Neural progenitor cell (in vitro differentiated cells): ENCODE measurements around the gene KRT35. TPM values are rescaled to one million over a fixed set of nuclear protein-coding genes. Genes with fewer than 3 reads are reported as not detected.
A peak's percentile ranks its signal among the peaks of the same experiment; 100 is the strongest.

ENCODE experiments used
- DNase-seq: peaks from one replicate; pipeline ENCODE4 v3.0.0-alpha.2; 2016; ENCODE audit warnings: low spot score
- H2AFZ ChIP-seq: fragments of 200-600 bp; sonication (generic); replicated peaks from 2 replicates; pipeline ENCODE4 v1.6.1; 2016; ENCODE audit warnings: antibody characterized with exemption
- H3F3A ChIP-seq: fragments of 200-600 bp; sonication (generic); 2 replicates; pipeline ENCODE4 v1.6.1; 2016; ENCODE audit warnings: antibody characterized with exemption, low read depth
- H3K27ac ChIP-seq: fragments of 200-600 bp; sonication (generic); 2 replicates; pipeline ENCODE4 v1.5.1; 2016; ENCODE audit warnings: mild to moderate bottlenecking
- H3K27me3 ChIP-seq: fragments of 200-600 bp; sonication (generic); 2 replicates; pipeline ENCODE4 v1.6.1; 2016; ENCODE audit warnings: mild to moderate bottlenecking, moderate library complexity
- H3K36me3 ChIP-seq: fragments of 200-600 bp; sonication (generic); 2 replicates; pipeline ENCODE4 v1.5.1; 2016
- H3K4me1 ChIP-seq: fragments of 200-600 bp; sonication (generic); 2 replicates; pipeline ENCODE4 v1.6.1; 2016; ENCODE audit warnings: mixed run types
- H3K4me2 ChIP-seq: fragments of 200-600 bp; sonication (generic); 2 replicates; pipeline ENCODE4 v1.6.1; 2016
- H3K4me3 ChIP-seq: fragments of 200-600 bp; sonication (generic); 2 replicates; pipeline ENCODE4 v1.5.1; 2016
- H3K79me2 ChIP-seq: fragments of 200-600 bp; sonication (generic); 2 replicates; pipeline ENCODE4 v1.6.1; 2016; ENCODE audit warnings: low read depth
- H3K9ac ChIP-seq: fragments of 200-600 bp; sonication (generic); 2 replicates; pipeline ENCODE4 v1.6.1; 2016
- H3K9me3 ChIP-seq: fragments of 200-600 bp; sonication (generic); 2 replicates; pipeline ENCODE4 v1.5.1; 2016; ENCODE audit warnings: low read depth
- H4K20me1 ChIP-seq: fragments of 200-600 bp; sonication (generic); 2 replicates; pipeline ENCODE4 v1.6.1; 2016; ENCODE audit warnings: low read depth
- H3K27ac Mint-ChIP-seq: 3 replicates; pipeline ENCODE4 v1.8.0; 2021; ENCODE audit warnings: mixed read lengths
- H3K27me3 Mint-ChIP-seq: 2 replicates; pipeline ENCODE4 v1.8.0; 2022; ENCODE audit warnings: low read depth, mild to moderate bottlenecking, inconsistent platforms, moderate library complexity, mixed read lengths; ENCODE audit not compliant: insufficient read depth
- H3K36me3 Mint-ChIP-seq: 3 replicates; pipeline ENCODE4 v1.8.0; 2021; ENCODE audit warnings: mixed read lengths
- H3K4me1 Mint-ChIP-seq: 3 replicates; pipeline ENCODE4 v1.8.0; 2021; ENCODE audit warnings: mixed read lengths
- H3K4me3 Mint-ChIP-seq: 3 replicates; pipeline ENCODE4 v1.8.0; 2021; ENCODE audit warnings: mild to moderate bottlenecking, moderate library complexity, mixed read lengths
- H3K9me3 Mint-ChIP-seq: 3 replicates; pipeline ENCODE4 v1.8.0; 2020; ENCODE audit warnings: mixed read lengths
- EZH2 ChIP-seq: fragments of 200-600 bp; sonication (generic); IDR thresholded peaks from 2 replicates; pipeline ENCODE4 v1.6.1; 2017; ENCODE audit warnings: antibody characterized with exemption, mild to moderate bottlenecking, moderate library complexity
- EZH2phosphoT487 ChIP-seq: fragments of 200-600 bp; sonication (generic); IDR thresholded peaks from 2 replicates; pipeline ENCODE4 v1.6.1; 2017; ENCODE audit warnings: antibody characterized with exemption
- microRNA-seq: library from miRNA; unstranded; fragments of <30 nt; microRNA quantifications from one replicate; pipeline ENCODE4, GENCODE V29; 2016
- small RNA-seq: library from RNA; depleted of rRNA; stranded (forward); fragments of <200 nt; gene quantifications from one replicate; pipeline ENCODE3, GENCODE V24; 2015
- total RNA-seq: library from RNA; depleted of rRNA; stranded (reverse); fragments of >200 nt; gene quantifications from 2 replicates; pipeline ENCODE4 v1.2.3, GENCODE V29; 2015; ENCODE audit warnings: low replicate concordance
- TF ChIP-seq, protein P1 (sequence below): fragments of 200-600 bp; sonication (generic); IDR thresholded peaks from 2 replicates; pipeline ENCODE4 v1.5.1; 2017; ENCODE audit warnings: antibody characterized with exemption, mild to moderate bottlenecking

Gene KRT35
- total RNA-seq, 1 donor from 2014 or later, result not detected

DNA sequence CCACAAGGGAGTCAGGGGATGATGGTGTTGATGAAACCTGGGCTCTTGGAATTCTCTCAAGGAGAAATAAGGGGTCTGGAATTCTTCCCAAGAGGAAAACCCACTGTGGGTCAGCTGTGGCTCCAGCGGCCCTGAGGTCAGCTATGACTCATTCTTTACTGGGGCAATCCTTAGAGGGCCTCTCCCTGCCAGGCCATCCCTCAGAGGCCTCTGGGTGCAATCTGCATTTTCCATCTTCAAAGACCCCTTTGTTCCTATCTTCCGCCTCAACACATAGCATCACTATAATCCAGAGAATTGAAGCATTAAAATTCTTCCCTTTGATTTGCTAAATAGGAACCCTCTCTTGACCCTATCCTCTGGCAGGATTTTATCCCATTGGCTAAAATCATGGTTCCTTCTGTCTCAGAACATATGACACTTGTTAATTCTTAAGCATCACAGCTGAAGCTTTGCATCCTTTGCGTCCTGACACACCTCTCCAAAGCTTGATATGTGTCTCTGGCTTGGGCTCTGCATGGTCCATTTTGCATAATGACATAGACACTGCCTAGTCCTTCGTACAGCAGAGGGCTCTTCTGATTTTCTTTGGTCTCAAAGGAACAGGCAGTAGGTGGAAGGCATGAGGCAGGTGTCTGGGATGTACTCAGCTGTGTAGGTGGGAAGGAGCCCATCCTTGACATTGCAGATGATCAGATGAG, 52.2 kb downstream of the KRT35 start:
- H3K27ac ChIP-seq, result no peak overlapping the region
- H3K4me1 Mint-ChIP-seq, result peaks cover 10% of the 10 kb centered on the region

More for the DNA sequence above, 52.2 kb downstream of the KRT35 start:
- no peaks in the 10 kb centered on the region for H3K36me3 ChIP-seq
- H3K4me3 ChIP-seq, result no peak overlapping the region
- no peaks in the 10 kb centered on the region for H3K9me3 Mint-ChIP-seq
- peaks cover 3% of the 10 kb centered on the region for H3K27me3 Mint-ChIP-seq
- H3F3A ChIP-seq, result no peaks in the 10 kb centered on the region
- TF ChIP-seq, protein P1, sequence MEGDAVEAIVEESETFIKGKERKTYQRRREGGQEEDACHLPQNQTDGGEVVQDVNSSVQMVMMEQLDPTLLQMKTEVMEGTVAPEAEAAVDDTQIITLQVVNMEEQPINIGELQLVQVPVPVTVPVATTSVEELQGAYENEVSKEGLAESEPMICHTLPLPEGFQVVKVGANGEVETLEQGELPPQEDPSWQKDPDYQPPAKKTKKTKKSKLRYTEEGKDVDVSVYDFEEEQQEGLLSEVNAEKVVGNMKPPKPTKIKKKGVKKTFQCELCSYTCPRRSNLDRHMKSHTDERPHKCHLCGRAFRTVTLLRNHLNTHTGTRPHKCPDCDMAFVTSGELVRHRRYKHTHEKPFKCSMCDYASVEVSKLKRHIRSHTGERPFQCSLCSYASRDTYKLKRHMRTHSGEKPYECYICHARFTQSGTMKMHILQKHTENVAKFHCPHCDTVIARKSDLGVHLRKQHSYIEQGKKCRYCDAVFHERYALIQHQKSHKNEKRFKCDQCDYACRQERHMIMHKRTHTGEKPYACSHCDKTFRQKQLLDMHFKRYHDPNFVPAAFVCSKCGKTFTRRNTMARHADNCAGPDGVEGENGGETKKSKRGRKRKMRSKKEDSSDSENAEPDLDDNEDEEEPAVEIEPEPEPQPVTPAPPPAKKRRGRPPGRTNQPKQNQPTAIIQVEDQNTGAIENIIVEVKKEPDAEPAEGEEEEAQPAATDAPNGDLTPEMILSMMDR, result no peak
- TF ChIP-seq EZH2, result no peak
- TF ChIP-seq EZH2phosphoT487, result no peak
- H4K20me1 ChIP-seq, result no peaks in the 10 kb centered on the region
- H3K4me3 Mint-ChIP-seq, result no peak overlapping the region
- H3K9me3 ChIP-seq, result no peaks in the 10 kb centered on the region
- H3K79me2 ChIP-seq, result no peaks in the 10 kb centered on the region
- no peak overlapping the region for H3K9ac ChIP-seq
- H3K36me3 Mint-ChIP-seq, result no peaks in the 10 kb centered on the region
- H2AFZ ChIP-seq, result no peak overlapping the region
- H3K27ac Mint-ChIP-seq, result no peak overlapping the region
- H3K4me2 ChIP-seq, result no peak overlapping the region
- H3K27me3 ChIP-seq, result no peaks in the 10 kb centered on the region
- peak; percentile 16 for DNase-seq
- peaks cover 4% of the 10 kb centered on the region for H3K4me1 ChIP-seq

Small RNA genes lying within 50 kb of the gene (microRNA-seq; reads per million reads assigned to microRNA genes)
- gene MIR6510, result not detected

Small RNA genes lying within 50 kb of the gene (small RNA-seq; reads per million reads assigned to genes)
- gene RNU2-32P, result 0.32 reads per million, percentile 30 among the genes with 10 or more reads in this experiment

Other genes with a start within 250 kb of the KRT35 start
- not detected in 2 replicates for gene KRTAP9-3, start 248.7 kb downstream of the KRT35 start, total RNA-seq
- gene KRTAP9-8, start 243.2 kb downstream of the KRT35 start, total RNA-seq, result not detected in 2 replicates
- not detected in 2 replicates for gene KRTAP9-4, start 231.5 kb downstream of the KRT35 start, total RNA-seq
- gene KRTAP9-9, start 225.8 kb downstream of the KRT35 start, total RNA-seq, result not detected in 2 replicates
- gene KRTAP9-6, start 215.8 kb downstream of the KRT35 start, total RNA-seq, result not detected in 2 replicates
- gene KRTAP9-7, start 205.5 kb downstream of the KRT35 start, total RNA-seq, result not detected in 2 replicates
- gene KRTAP29-1, start 178.3 kb downstream of the KRT35 start, total RNA-seq, result not detected in 2 replicates
- gene KRTAP16-1, start 171.8 kb downstream of the KRT35 start, total RNA-seq, result not detected in 2 replicates
- gene KRTAP17-1, start 165.4 kb downstream of the KRT35 start, total RNA-seq, result not detected in 2 replicates
- gene KRT33A, start 130.3 kb downstream of the KRT35 start, total RNA-seq, result not detected in 2 replicates
- not detected in 2 replicates for gene KRT33B, start 111.3 kb downstream of the KRT35 start, total RNA-seq
- gene KRT34, start 98.8 kb downstream of the KRT35 start, total RNA-seq, result not detected in 2 replicates
- gene KRT31, start 83.5 kb downstream of the KRT35 start, total RNA-seq, result not detected in 2 replicates
- gene KRT37, start 56.6 kb downstream of the KRT35 start, total RNA-seq, result not detected in 2 replicates
- not detected in 2 replicates for gene KRT38, start 40.2 kb downstream of the KRT35 start, total RNA-seq
- not detected in 2 replicates for gene KRT32, start 13.8 kb downstream of the KRT35 start, total RNA-seq
- gene KRT36, start 8.8 kb upstream of the KRT35 start, total RNA-seq, result not detected in 2 replicates
- not detected in 2 replicates for gene KRT13, start 24.5 kb upstream of the KRT35 start, total RNA-seq
- gene KRT15, start 37.7 kb upstream of the KRT35 start, total RNA-seq, result 0.15 TPM in 1 of 2 replicates, not detected in the other
- 114 and 184 TPM in 2 replicates for gene KRT19, start 47.2 kb upstream of the KRT35 start, total RNA-seq
- gene KRT9, start 90.9 kb upstream of the KRT35 start, total RNA-seq, result not detected in 2 replicates
- not detected in 2 replicates for gene KRT14, start 105.7 kb upstream of the KRT35 start, total RNA-seq
- gene KRT16, start 131.6 kb upstream of the KRT35 start, total RNA-seq, result not detected in 2 replicates
- gene KRT17, start 143.4 kb upstream of the KRT35 start, total RNA-seq, result not detected in 2 replicates
- 60.7 and 91.4 TPM in 2 replicates for gene EIF1, start 207.7 kb upstream of the KRT35 start, total RNA-seq
- not detected in 2 replicates for gene GAST, start 231.2 kb upstream of the KRT35 start, total RNA-seq